IPS-11a (cell line): ENCODE measurements around the gene JSRP1.

Source experiments
- H3K4me3 ChIP-seq: one replicate; pipeline ENCODE4 v1.5.1; 2013; ENCODE audit warnings: low read depth, low read length, control low read depth

The JSRP1 gene

DNA sequence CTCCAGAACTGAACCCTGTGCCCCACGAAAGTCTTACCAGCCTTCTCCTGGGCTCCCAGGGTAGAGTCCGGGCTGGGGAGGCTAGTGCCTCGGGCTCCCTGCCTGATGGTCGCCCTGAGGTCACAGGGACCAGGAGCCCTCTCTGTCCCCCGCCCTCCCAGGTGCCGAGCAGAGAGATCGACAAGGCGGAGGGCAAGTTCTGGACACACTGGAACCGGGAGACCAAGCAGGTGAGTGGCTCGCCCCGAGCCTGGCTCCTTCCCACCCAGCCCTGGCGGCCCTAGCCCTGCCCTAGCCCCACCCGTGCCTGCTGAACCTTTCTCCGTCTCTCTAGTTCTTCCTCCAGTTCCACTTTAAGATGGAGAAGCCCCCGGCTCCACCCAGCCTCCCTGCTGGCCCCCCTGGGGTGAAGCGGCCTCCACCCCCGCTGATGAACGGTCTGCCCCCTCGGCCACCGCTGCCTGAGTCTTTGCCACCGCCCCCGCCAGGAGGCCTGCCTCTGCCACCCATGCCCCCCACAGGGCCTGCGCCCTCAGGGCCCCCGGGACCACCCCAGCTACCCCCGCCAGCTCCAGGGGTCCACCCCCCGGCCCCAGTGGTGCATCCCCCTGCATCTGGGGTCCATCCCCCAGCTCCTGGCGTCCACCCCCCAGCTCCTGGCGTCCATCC lies 8.7 kb downstream of the JSRP1 start:
- H3K4me3 ChIP-seq = no peak overlapping the region

DNA sequence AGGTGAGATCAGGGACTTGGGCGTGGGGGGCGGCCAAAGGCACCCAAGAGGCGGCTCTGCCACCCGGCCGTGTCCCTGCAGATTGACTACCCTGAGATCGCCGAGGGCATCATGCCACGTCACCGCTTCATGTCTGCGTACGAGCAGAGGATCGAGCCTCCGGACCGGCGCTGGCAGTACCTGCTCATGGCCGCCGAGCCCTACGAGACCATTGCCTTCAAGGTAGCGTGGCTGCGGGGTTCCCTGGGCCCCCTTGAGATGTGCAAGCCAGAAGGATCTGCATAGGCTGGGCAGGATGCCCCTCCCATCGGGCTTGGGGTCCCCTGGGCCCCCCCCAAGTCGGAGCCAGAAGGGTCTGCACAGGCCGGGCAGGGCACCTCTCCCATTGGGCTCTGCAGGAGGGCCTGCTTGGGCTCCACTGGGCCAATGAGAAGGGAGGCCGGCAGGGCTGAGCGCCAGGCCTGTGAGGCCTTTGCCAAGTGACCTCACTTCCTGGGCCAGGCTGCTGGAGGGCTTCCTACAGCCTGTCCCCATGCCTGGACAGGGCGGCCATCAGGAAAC lies 9.3 kb downstream of the JSRP1 start:
- no peak overlapping the region for H3K4me3 ChIP-seq

DNA sequence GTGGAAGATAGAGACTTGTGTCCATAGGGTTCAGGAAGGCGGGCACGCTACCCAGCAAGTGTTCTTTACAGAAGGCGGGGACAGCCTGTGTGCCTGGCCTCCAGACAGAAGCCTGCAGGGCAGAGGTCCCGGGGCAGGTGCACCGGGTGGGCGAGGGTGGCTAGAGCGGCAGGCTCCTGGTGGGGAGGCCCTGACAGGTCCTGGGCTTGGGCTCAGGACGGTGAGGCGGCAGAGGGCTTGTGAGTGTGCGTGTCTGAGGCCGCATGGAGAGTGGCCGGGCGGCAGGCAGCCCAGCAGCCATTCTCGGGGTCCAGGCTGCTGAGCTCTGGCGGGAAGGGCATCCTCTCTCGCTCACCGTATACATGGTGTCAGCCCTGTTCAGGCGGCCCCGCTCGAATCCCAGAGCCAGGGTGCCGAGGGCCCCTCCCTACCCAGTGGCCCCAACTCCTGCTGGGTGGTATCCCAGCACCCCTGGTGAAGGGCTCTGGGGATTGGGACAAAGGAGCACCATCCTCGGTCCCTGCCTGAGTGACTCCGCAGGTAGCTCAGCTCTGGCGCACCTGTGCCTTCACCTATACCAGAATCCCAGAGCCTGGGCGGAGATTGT lies 10.1 kb downstream of the JSRP1 start:
- no peak overlapping the region for H3K4me3 ChIP-seq

DNA sequence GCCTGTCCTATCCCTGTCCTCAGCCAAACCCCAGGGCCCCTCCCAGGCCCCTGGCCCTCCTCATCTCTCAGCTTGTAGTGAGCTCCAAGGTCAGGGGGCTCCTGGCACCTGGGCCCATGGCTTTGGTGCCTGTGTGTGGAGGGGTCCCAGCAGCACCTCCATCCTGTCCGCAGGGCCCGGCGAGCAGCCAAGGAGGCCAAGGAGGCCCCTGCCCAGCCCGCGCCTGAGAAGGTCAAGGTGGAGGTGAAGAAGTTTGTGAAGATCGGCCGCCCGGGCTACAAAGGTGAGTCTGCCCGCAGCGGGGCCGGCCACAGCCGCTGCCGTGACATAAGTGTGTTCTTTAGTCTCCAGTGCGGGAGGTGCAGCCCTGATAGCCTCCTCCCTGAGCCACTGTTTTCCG lies 10.9 kb downstream of the JSRP1 start:
- no peak overlapping the region for H3K4me3 ChIP-seq

DNA sequence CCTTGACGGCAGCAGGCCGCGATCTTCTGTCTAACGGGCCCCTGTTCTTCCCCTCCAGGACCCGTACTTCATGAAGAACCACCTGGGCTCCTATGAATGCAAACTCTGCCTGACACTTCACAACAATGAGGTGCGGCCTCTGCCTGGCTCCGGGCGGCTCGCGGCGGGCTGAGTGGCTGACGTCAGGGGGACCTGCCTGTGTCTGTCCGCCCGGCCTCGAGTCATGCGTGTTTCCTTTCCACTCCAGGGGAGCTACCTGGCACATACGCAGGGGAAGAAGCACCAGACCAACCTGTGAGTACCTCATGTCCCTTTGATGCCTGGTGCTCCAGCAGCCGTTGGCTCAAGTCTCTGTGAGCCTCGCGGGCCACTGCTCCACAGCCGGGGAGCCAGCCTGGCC lies 11.7 kb downstream of the JSRP1 start:
- H3K4me3 ChIP-seq = no peak overlapping the region

DNA sequence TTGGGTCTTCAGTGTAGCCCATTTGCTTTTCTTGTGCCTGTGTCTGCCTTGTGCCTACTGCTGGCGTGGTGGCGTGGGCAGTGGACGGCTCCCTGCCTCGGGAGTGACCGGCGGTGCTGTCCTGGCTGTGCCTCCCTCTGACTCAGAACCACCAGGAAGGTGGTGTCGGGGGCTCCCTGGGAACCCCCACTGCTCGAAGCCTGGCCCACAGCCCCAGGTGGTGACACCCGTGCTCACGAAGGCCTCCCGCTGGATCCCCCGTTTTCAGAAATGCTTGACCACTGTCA lies 12.1 kb downstream of the JSRP1 start:
- H3K4me3 ChIP-seq = no peak overlapping the region

DNA sequence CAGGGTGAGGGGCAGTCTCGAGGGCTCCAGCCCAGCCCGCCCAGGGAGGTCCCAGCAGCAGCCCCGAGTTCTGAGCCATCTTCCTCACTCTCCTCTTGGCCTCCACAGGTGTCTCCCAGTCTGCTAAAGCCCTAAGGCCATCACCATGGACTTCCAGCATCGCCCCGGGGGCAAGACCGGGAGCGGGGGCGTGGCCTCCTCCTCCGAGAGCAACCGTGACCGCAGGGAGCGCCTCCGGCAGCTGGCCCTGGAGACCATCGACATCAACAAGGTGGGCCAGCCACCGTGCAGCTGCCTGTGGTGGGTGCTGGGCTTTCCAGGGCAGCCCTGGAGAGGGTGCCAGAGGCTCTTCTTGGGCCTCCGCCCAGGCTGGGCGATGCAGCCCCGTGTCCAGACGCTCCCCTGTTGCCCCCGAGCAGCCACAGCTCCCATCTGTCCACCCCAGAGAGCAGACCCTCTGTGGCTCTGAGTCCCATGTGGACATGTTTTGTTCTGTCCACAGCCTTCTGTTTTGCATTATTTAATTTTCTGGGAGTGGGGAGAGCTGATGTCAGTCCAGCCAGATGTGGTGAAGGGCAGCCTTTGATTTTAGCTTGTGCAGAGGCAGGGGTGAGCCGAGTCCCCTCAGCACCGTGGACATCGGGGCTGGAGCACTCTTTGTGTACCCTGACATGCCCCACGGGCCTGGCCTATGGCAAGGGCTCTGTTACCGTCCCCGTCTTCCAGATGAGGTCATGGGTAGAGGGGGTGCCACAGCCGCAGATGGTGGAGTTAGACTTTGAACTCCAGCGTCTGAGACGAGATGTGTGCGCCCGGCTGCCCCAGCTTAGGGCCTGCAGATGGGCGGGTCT lies 12.7 kb downstream of the JSRP1 start:
- H3K4me3 ChIP-seq = no peak overlapping the region

DNA sequence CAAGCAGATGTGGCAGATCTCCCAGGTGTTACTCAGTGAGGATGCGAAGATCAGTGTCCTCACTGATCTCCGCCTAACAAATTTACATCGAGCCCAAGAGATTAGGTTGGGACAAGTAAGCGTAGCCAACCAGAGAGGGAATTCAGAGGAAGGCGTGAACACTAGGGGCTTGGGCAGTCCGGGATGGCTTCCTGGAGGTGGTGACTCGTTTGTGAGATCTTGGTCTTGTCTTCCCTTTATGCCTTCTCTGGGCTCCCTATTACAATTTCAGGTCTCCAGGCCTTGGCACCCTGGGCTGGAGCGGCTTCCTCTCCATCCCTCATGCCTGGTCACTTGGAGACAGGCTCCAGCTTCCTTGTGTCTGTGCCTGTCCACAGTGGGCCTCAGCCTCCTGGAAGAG lies 13.4 kb downstream of the JSRP1 start:
- no peak overlapping the region for H3K4me3 ChIP-seq

DNA sequence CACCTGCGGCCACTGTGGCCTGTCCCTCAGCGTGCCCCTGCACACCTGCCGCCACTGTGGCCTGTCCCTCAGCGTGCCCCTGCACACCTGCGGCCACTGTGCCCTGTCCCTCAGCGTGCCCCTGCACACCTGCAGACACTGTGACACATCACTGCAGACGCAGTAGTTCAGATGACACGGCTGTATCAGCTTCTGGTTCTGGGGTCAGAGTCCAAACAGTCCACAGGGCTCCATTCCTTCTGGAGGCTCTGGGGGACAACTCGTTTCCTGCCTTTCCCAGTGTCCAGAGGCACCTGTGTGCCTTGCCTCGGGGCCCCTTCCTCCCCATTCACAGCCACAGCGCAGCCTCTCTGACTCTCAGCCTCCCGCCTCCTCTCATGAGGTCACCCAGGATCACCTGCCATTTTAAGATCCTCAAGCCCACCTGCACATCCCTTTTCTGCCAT lies 14.1 kb downstream of the JSRP1 start:
- no peak overlapping the region for H3K4me3 ChIP-seq

DNA sequence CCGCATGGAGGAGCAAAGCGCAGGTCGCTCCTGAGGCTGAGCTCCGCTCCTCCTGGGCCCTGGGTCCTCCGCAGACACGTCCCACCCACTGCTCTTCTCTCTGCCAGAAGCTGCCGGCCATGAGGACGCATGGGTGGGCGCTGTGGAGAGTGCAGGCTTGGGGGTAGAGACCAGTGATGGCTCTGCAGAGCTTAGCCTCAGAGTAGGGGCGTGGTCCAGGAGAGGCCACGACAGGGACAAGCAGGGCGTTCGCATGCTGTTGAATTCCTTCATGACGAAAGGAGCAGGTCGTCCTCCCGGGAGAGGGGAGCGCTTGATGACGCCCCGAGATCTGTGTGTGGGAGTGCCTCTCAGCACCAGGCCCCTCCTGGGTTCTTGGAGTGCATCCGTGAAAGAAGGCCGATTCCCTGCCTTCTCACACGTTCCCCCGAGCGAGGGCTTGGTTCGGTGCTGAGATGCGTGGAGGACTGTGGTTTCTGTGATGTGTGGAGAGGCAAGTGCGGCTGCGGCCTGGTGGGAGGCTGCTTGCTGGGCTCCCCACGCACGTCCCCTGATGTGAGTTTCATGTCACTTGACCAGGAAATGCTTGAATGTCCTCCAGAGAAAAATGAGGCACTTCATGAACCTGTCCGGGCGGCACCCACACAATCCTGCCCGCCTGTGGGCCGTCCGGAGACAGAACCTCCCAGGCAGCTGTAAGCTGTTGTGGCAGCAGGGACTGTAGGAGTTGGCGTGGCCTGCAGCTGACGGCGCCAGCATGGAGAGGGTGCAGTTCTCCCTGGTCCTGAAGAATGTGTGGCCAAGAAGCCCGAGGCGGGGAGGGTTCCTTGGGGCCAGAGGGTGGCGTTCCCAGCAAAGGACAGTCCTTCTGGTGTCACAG lies 15.1 kb downstream of the JSRP1 start:
- no peak overlapping the region for H3K4me3 ChIP-seq

DNA sequence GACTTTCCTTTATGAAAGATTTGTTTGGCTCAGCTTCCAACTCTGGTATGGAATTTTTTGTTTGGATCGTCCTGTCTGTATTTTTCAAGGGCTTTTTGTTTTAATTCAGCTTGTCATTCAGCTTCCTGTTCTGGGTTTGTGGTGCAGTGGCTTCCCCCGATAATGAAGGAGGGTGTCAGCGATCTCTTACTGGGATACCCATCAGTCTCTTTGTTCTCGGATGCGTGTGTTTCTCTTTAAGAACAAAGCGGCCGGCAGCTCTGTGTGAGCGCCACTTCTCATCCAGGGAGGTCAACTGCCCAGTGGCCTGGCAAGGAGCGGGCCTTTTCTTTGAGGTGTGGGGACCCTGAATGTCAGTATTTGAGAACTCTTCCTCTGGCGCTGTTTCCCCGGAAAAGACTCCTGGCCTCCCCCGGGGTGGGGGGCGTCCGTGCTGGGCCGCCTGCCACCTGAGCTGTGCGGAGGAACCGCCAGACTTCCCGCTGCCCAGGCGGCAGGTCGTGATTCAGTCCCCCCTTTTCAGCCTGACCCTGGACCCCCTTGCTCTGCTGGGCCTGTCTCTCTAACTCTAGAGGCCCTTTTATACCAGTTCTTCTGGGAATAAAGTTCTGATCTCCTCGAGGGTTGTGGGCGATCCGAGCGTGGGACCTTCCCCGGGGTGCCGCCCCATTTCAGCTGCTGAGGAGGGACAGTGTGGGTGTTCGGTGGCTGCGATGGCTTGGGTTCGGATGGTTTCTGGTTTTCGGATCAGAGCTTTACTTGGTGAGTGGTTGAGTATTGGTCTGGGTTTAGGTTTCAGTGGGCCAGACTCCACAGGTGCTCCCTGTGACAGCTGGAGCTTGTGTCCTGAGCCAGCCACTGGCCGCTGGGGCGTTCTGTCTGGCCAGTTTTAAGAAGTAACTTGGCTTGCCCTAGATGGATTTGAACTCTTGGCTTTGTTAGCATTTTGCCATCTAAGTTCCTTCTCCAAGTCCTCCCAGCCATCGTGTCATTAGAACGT lies 16.1 kb downstream of the JSRP1 start:
- no peak overlapping the region for H3K4me3 ChIP-seq

DNA sequence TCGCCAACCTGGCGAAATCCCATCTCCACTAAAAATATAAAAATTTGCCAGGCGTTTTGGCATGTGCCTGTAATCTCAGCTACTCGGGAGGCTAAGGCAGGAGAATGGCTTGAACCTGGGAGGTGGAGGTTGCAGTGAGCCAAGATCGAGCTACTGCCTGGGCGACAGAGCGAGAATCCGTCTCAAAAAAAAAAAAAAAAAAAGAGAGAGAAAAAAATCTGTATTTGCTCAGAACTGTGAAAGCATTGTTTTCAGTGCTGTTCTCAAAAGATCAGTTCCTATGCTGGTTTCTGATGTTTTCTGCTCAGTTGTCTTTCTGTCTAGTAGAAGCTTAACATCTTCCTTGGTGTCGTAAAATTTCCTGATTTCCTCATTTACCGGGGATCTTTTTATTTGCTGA lies 17.0 kb downstream of the JSRP1 start:
- H3K4me3 ChIP-seq = no peak overlapping the region

DNA sequence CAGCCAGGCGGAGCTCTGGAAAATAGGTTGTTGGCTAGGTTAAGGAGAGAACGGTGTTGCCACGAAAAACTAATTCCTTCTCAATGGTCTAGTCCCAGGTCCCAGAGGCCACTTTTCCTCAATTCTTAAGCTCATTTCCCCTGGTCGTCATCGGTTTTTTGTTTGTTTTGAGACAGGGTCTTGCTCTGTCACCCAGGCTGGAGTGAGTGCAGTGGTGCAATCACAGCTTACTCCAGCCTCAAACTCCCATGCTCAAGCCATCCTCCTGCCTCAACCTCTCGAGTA lies 18.4 kb downstream of the JSRP1 start:
- H3K4me3 ChIP-seq = no peak overlapping the region

DNA sequence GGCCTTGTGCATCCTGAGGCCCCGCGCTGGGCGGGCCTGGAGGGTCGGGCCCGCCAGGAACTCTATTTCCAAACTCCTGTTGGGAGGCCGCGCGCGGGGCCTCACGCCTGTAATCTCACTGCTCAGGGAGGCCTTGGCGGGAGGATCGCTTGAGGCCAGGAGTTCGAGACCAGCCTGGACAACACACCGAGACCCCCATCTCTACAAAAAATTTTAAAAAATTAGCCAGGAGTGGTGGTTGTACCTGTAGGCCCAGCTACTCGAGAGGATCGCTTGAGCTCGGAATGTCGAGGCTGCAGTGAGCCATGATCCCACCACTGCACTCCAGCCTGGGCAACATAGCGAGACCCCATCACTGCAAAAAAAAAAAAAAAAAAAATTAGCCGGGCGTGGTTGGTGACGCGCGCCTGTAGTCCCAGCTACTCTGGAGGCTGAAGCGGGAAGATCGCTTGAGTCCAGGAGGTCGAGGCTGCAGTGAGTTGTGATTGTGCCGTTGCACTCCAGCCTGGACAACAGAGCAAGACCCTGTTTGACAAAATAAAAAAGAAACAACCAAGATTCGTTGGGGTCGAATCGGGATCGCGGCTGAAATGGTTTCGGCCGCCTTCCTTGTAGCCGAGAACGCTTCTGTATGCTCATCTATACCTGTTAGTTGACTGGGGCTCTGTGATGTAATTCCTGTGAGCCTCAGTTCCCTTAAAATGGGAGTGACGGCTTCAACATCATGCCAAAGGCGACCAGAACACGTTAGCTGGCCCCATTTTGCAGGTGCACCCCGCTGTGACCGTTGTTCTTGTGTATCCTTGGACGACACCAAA lies 19.0 kb downstream of the JSRP1 start:
- H3K4me3 ChIP-seq = peak overlapping the region; percentile 71

DNA sequence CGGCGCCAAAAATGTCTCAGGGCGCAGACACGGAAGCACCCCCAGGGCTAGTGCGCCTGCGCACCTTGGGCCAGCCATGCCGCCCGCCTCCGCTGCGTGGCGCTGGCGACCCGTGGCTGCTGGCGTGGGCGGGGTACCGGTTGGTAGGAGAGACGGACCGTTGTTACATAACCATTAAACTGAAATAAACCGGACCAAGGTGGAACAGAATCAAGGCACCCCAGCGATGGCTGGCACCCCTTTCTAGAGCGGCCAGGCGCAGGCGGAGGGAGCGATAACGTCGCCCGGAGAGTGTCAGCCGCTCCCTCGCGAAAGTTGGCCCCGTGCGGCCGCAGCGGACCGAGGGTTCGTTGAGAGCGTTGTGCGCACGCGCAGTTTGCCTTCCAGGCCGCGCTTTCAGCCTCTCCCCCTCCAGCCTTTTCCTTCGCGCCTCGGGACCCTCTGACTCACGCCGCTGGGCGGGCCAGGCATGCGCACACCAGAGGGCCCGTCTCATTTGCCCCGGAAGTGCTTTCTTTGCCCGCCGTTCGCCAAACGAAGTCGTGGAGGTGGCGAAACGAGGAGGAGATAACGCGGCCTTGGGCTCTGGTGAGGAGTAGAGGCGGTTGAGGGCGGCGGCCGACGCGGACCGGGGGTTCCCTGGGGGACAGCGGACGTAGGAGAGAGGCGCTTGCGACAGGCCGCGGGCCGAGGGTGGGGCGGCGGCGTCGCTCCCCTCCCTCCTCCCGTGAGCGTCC lies 19.7 kb downstream of the JSRP1 start, which contains the start of the genes PLEKHJ1 and SF3A2:
Gene PLEKHJ1, minus strand, starts transcription at position 16 of the 737 bp plus-strand sequence. CDS start 81 bp downstream, outside the sequence.
Gene SF3A2, plus strand, starts transcription at position 511 of the 737 bp plus-strand sequence. CDS start 6,595 bp downstream, outside the sequence.
- peak within 1 kb of the TSS; percentile 71 for H3K4me3 ChIP-seq

DNA sequence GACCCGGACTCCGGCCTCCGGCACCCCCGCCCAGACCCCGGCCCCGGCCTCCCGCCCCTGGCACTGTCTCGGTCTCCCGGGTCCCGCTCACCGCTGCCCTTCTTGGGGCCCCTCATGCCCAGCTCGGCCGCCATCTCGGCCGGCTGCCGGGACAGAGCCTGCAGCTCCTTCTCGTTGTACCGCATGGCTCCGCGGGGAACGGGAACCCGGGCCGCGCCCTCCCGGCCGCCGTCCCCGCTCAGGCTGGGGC lies 20.2 kb downstream of the JSRP1 start:
- peak overlapping the region; percentile 71 for H3K4me3 ChIP-seq

DNA sequence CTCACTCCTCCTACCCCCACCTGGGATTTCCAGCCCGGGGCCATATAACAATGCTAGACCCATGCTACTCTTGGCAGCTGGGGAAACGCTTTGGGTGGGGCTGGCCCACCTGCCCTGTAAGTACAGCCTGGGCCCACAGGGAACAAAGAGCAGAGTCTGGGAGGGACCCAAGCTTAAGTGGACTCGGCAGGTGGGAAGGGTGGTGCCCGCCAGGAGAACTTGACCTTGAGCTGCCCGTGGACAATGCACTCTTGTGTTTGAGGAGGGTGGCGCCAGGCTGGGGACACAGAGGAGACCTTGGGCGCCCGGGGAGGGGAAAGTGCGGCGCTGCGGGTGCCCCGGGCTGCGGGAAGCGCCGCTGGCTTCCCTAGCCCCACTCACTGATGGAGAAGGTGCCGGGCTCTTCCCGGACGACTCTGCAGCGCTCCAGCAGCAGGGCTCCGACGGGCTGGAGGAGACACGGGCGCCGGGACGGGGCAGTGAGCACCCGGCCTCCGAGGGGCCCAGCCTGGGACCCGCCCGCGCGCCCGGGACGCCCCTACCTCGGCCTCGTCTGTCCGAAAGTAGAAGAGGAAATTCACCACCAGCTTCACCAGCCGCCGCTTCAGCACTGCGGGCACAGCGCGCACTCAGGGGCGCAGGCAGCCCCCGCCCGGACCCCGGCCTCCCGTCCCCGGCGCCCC lies 20.7 kb downstream of the JSRP1 start:
- H3K4me3 ChIP-seq = peak overlapping the region; percentile 71

DNA sequence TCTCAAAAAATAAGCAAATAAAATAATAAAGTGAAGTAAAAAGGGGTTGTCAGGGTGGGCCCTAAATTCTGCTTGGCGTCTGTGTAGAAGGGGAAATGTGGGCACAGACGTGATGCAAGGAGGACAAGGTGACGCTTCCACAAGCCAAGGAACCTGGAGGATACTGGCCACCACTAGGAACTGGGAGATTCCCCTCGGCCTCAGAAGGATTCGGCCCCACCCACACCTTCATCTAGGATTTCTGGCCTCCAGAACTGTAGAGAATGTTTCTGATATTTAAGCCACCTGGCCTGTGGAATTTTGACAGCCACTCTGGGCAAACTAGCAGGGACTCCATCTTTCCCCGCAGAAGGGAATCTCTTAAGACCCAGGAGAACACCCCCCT lies 21.2 kb downstream of the JSRP1 start:
- H3K4me3 ChIP-seq = peak overlapping the region; percentile 71
